Stimulated activated effector memory CD8-positive, alpha-beta T cell treated with anti-CD3 and anti-CD28 coated beads, Interleukin-12 subunit alpha, Interleukin-12 subunit beta, amount 100 ng/mL, for 72 hours (primary cell): Measurements from ENCODE around the gene C5orf47.

Source experiments
- ATAC-seq: fragments of 150-1000 bp; cut with Tn5 transposase; 2 replicates; pipeline ENCODE4 v1.10.0; 2021
- DNase-seq, 2 donors: peaks; one replicate each; pipeline ENCODE4 v3.0.0; 2021 to 2022; ENCODE audit warnings: low spot score in 2 of 2
- H3K27ac Mint-ChIP-seq: one replicate; pipeline ENCODE4 v1.8.0; 2022; ENCODE audit warnings: mild to moderate bottlenecking, mixed read lengths
- H3K36me3 Mint-ChIP-seq: one replicate; pipeline ENCODE4 v1.8.0; 2022; ENCODE audit warnings: mild to moderate bottlenecking, mixed read lengths
- H3K4me1 Mint-ChIP-seq: one replicate; pipeline ENCODE4 v1.8.0; 2022; ENCODE audit warnings: mixed read lengths
- H3K4me3 Mint-ChIP-seq: one replicate; pipeline ENCODE4 v1.8.0; 2022; ENCODE audit warnings: mild to moderate bottlenecking, mixed read lengths
- H3K9me3 Mint-ChIP-seq: one replicate; pipeline ENCODE4 v1.8.0; 2022; ENCODE audit warnings: mixed read lengths

Gene C5orf47

GRCh38 chr5:173963867-173964441 is 25.0 kb upstream of the C5orf47 start:
- Mint-ChIP-seq H3K27ac (no peak overlapping the region), H3K4me1 (no peaks in the 10 kb centered on the region), H3K9me3 (no peaks in the 10 kb centered on the region), H3K4me3 (no peak overlapping the region), H3K36me3 (no peaks in the 10 kb centered on the region)
- DNase-seq (no peak), ATAC-seq (no peak)

- H3K9me3 Mint-ChIP-seq: no peaks in the 10 kb centered on the region
- no peak for ATAC-seq
- no peak overlapping the region for H3K4me3 Mint-ChIP-seq
- H3K36me3 Mint-ChIP-seq: no peaks in the 10 kb centered on the region
- no peak for DNase-seq
- no peak overlapping the region for H3K27ac Mint-ChIP-seq
- H3K4me1 Mint-ChIP-seq: no peaks in the 10 kb centered on the region
These were observed 24.5 kb upstream of the C5orf47 start for GRCh38 chr5:173964506-173964905.

- Mint-ChIP-seq H3K4me3 (no peak overlapping the region), H3K27ac (no peak overlapping the region), H3K36me3 (no peaks in the 10 kb centered on the region), H3K9me3 (no peaks in the 10 kb centered on the region), H3K4me1 (no peaks in the 10 kb centered on the region)
- ATAC-seq (no peak), DNase-seq (no peak)
These were observed 21.7 kb upstream of the C5orf47 start for GRCh38 chr5:173967241-173967640.

GRCh38 chr5:173968154-173968797 is 20.7 kb upstream of the C5orf47 start:
- Mint-ChIP-seq H3K4me3 (no peak overlapping the region), H3K4me1 (peaks cover 5% of the 10 kb centered on the region), H3K36me3 (no peaks in the 10 kb centered on the region), H3K9me3 (no peaks in the 10 kb centered on the region), H3K27ac (no peak overlapping the region)
- DNase-seq (no peak), ATAC-seq (no peak)

GRCh38 chr5:173969167-173970049 is 19.6 kb upstream of the C5orf47 start:
- Mint-ChIP-seq H3K9me3 (no peaks in the 10 kb centered on the region), H3K36me3 (no peaks in the 10 kb centered on the region), H3K4me3 (no peak overlapping the region), H3K27ac (no peak overlapping the region), H3K4me1 (peaks cover 10% of the 10 kb centered on the region)
- DNase-seq (no peak), ATAC-seq (no peak)

- no peaks in the 10 kb centered on the region for H3K9me3 Mint-ChIP-seq
- ATAC-seq: no peak
- peaks cover 10% of the 10 kb centered on the region for H3K4me1 Mint-ChIP-seq
- H3K36me3 Mint-ChIP-seq: no peaks in the 10 kb centered on the region
- H3K27ac Mint-ChIP-seq: no peak overlapping the region
- DNase-seq: no peak
- no peak overlapping the region for H3K4me3 Mint-ChIP-seq
These were observed 17.9 kb upstream of the C5orf47 start for GRCh38 chr5:173970878-173971650.

GRCh38 chr5:173971681-173972345 is 17.2 kb upstream of the C5orf47 start:
- no peak overlapping the region for H3K4me3 Mint-ChIP-seq
- no peaks in the 10 kb centered on the region for H3K9me3 Mint-ChIP-seq
- no peak overlapping the region for H3K27ac Mint-ChIP-seq
- H3K4me1 Mint-ChIP-seq: peaks cover 10% of the 10 kb centered on the region
- H3K36me3 Mint-ChIP-seq: no peaks in the 10 kb centered on the region
- DNase-seq: no peak
- no peak for ATAC-seq

- H3K9me3 Mint-ChIP-seq: no peaks in the 10 kb centered on the region
- H3K4me1 Mint-ChIP-seq: peaks cover 10% of the 10 kb centered on the region
- no peaks in the 10 kb centered on the region for H3K36me3 Mint-ChIP-seq
- ATAC-seq: no peak
- peak overlapping the region; percentile 64 for H3K4me3 Mint-ChIP-seq
- no peak for DNase-seq
- H3K27ac Mint-ChIP-seq: no peak overlapping the region
These were observed 16.4 kb upstream of the C5orf47 start for GRCh38 chr5:173972607-173972924.

GRCh38 chr5:173972925-173973615 is 15.9 kb upstream of the C5orf47 start:
- no peak overlapping the region for H3K27ac Mint-ChIP-seq
- H3K4me1 Mint-ChIP-seq: peaks cover 10% of the 10 kb centered on the region
- ATAC-seq: peak; percentile 78

GRCh38 chr5:173973616-173973969 is 15.4 kb upstream of the C5orf47 start:
- DNase-seq: no peak
- Mint-ChIP-seq H3K9me3 (no peaks in the 10 kb centered on the region), H3K4me1 (peaks cover 10% of the 10 kb centered on the region), H3K27ac (no peak overlapping the region), H3K4me3 (peak overlapping the region; percentile 64), H3K36me3 (no peaks in the 10 kb centered on the region)
- ATAC-seq: peak; percentile 50

More at GRCh38 chr5:173972925-173973615, 15.9 kb upstream of the C5orf47 start:
- H3K36me3 Mint-ChIP-seq: no peaks in the 10 kb centered on the region
- peak; percentile 54 to 84 for DNase-seq
- no peaks in the 10 kb centered on the region for H3K9me3 Mint-ChIP-seq
- peak overlapping the region; percentile 64 for H3K4me3 Mint-ChIP-seq

GRCh38 chr5:173974688-173975239 is 14.2 kb upstream of the C5orf47 start:
- no peak overlapping the region for H3K4me3 Mint-ChIP-seq
- H3K36me3 Mint-ChIP-seq: no peaks in the 10 kb centered on the region
- DNase-seq (no peak), ATAC-seq (no peak)
- H3K27ac Mint-ChIP-seq: no peak overlapping the region
- peaks cover 10% of the 10 kb centered on the region for H3K4me1 Mint-ChIP-seq
- H3K9me3 Mint-ChIP-seq: no peaks in the 10 kb centered on the region

- ATAC-seq: no peak
- no peaks in the 10 kb centered on the region for H3K4me1 Mint-ChIP-seq
- H3K4me3 Mint-ChIP-seq: no peak overlapping the region
- no peak overlapping the region for H3K27ac Mint-ChIP-seq
- DNase-seq: no peak
- no peaks in the 10 kb centered on the region for H3K9me3 Mint-ChIP-seq
- H3K36me3 Mint-ChIP-seq: no peaks in the 10 kb centered on the region
These were observed 7.7 kb upstream of the C5orf47 start for GRCh38 chr5:173981185-173981761.

GRCh38 chr5:173984218-173984617 is 4.8 kb upstream of the C5orf47 start:
- no peak for ATAC-seq
- no peaks in the 10 kb centered on the region for H3K36me3 Mint-ChIP-seq
- DNase-seq: no peak
- no peak overlapping the region for H3K27ac Mint-ChIP-seq
- H3K9me3 Mint-ChIP-seq: no peaks in the 10 kb centered on the region
- no peaks in the 10 kb centered on the region for H3K4me1 Mint-ChIP-seq
- H3K4me3 Mint-ChIP-seq: no peak overlapping the region
